NOMO-1 (cell line): ENCODE results near the gene LTBP2.
A peak's percentile ranks its signal among the peaks of the same experiment; 100 is the strongest.

Experiments
- DNase-seq, 2 experiments: peaks; one replicate each; lab custom pipeline; 2025; ENCODE audit not compliant: unreplicated experiment in 2 of 2; lab: John Stamatoyannopoulos, UW

LTBP2 gene

GRCh38 chr14:74614508-74615495 is 2.8 kb upstream of the LTBP2 start:
- no peak for DNase-seq

GRCh38 chr14:74613211-74613914 is 1.3 kb upstream of the LTBP2 start:
- DNase-seq = no peak

GRCh38 chr14:74612350-74613021 is 449 bp upstream of the LTBP2 start:
- DNase-seq = peak; percentile 77 to 84

- no peak for DNase-seq
Observed at GRCh38 chr14:74610866-74611649, 979 bp downstream of the LTBP2 start.

- DNase-seq = no peak
Observed at GRCh38 chr14:74610199-74610865, 1.7 kb downstream of the LTBP2 start.

GRCh38 chr14:74609721-74610120 is 2.3 kb downstream of the LTBP2 start:
- DNase-seq = no peak

GRCh38 chr14:74608959-74609611 is 3.0 kb downstream of the LTBP2 start:
- peak; percentile 60 to 82 for DNase-seq

- DNase-seq = no peak
Observed at GRCh38 chr14:74606727-74607126, 5.3 kb downstream of the LTBP2 start.

GRCh38 chr14:74605531-74606223 is 6.4 kb downstream of the LTBP2 start:
- no peak for DNase-seq

GRCh38 chr14:74604911-74605310 is 7.1 kb downstream of the LTBP2 start:
- DNase-seq = no peak

- DNase-seq = no peak
Observed at GRCh38 chr14:74604157-74604556, 7.9 kb downstream of the LTBP2 start.

- no peak for DNase-seq
Observed at GRCh38 chr14:74601982-74602381, 10.1 kb downstream of the LTBP2 start.

- no peak for DNase-seq
Observed at GRCh38 chr14:74599946-74600345, 12.1 kb downstream of the LTBP2 start.

GRCh38 chr14:74599321-74599761 is 12.7 kb downstream of the LTBP2 start:
- no peak for DNase-seq

GRCh38 chr14:74596741-74597450 is 15.1 kb downstream of the LTBP2 start:
- no peak for DNase-seq

GRCh38 chr14:74595006-74595735 is 16.9 kb downstream of the LTBP2 start:
- DNase-seq = no peak

- no peak for DNase-seq
Observed at GRCh38 chr14:74594606-74595005, 17.4 kb downstream of the LTBP2 start.
